HS-27A (cell line): Measurements from ENCODE around the gene GPR119.
A peak's percentile ranks its signal among the peaks of the same experiment; 100 is the strongest.
"Not testable (repeated sequence)": the region's sequence is repeated elsewhere in the genome, so short reads cannot be mapped to it uniquely, and the experiment has no call there.

Source experiments
- DNase-seq: peaks from one replicate; pipeline ENCODE4 v3.0.0-alpha.2; 2012; ENCODE audit warnings: low read depth, missing footprints

Gene GPR119

DNA sequence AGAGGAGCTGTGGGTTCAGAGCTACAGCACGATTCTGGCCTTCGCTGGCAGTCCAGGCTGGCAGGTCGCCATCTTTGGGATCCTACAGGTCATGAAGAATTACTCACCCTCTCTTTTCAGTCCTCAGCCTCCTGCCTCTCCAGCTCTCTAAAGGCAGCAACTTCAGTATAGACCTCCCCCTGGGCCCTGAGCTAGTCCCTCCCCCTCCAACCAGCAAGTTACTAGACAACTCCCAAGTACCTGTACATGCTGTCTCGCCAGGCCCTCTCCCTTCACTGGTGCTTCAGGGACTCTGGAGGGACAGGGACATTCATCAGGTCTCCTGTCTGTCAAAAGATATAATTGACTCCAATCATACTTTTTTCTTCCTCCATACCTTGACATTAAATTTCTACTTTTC, at the start of gene GPR119:
Gene GPR119, minus strand, starts transcription at position 155 of the 400 bp plus-strand sequence. CDS start 227 bp downstream, outside the sequence.
- no peak for DNase-seq

DNA sequence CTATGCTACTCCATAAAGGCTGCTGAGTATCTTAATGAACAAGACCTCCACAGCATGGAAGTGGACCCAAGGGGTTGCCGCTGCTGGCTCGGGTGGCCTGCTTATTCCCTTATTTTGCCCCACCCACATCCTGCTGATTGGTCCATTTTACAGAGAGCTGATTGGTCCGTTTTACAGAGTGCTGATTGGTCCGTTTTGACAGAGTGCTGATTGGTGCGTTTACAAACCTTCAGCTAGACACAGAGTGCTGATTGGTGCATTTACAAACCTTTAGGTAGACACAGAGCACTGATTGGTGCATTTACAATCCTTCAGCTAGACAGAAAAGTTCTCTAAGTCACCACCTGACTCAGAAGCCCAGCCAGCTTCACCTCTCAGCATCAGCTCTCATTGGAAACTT, 43.8 kb upstream of the GPR119 start:
- not testable (repeated sequence) for DNase-seq

DNA sequence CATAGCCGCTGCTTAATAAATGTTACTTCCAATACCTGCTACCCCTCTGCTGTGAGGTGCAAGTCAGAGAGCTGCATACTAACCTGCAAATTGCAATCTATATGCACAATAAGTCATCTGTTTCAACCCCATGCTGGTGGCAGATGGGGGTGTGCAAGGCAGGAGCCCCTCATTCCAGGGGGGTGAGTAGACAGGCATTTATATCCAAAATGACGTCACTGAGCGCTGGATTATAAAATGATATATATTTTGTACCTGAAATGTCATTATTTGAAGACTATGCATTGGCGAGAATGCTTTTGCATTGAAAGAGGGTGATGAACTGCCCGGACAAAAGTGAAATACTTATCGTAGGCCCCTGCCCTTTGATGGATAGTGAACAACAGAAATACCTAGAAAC, 41.1 kb upstream of the GPR119 start:
- DNase-seq, result no peak

- no peak for DNase-seq
Measured at GRCh38 chrX:130419263-130419662, 33.8 kb upstream of the GPR119 start.

- no peak for DNase-seq
Measured at GRCh38 chrX:130418740-130419139, 33.3 kb upstream of the GPR119 start.

- DNase-seq, result no peak
Measured at GRCh38 chrX:130418066-130418465, 32.6 kb upstream of the GPR119 start.

DNA sequence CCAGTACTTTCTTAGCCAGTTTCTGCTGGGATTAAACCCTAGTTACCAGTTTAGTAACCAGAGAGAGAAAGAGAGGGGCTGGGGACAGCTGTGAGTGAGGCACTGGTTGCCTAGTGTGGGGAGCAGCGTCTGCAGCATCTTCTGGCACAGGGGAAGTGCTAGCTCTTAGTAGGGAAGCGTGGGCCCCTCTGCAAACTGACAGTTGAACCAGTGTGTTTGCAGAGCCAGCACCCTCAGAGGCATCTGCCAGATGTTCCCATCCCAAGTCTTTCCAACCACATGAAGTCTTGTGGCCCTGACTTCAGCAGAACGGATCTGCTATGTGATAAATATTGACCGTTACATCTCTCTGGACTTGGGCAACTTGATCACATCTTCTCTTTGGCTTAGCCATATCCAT, 31.3 kb upstream of the GPR119 start:
- no peak for DNase-seq

DNA sequence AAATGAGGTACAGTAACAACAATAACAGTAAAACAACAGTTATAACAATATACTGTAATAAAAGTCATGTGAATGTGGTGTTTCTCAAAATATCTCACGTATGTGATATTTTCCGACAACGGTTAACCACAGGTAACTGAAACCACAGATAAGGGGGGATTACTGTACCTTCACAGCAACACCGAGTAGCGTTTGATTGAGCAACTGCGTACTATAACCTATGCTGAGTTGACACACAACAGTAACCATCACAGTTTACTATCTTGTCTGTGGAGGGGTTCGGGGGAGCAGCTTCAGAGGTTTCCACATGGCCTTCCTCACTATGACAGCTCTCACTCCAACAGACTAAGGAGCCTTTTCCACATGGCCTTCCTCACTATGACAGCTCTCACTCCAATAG, 29.7 kb upstream of the GPR119 start:
- DNase-seq, result no peak

DNA sequence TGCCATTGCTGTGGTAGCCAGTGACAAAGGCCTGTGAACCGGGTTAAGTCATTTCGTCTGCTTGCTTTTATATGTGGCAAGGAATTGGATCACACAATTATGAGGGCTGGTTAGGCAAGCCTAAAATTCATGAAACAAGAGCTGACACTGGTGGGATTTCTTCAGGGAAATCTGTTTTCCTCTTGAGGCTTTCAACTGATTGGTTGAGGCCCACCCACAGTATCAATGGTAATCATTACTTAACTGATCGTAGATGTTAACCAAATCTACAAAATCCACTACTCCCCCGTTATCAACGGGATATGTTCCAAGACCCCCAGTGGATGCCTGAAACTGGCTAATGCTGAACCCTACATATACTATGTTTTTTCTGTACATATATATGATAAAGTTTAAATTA, 29.3 kb upstream of the GPR119 start:
- DNase-seq, result no peak

- no peak for DNase-seq
Measured at GRCh38 chrX:130413415-130413814, 27.9 kb upstream of the GPR119 start.

DNA sequence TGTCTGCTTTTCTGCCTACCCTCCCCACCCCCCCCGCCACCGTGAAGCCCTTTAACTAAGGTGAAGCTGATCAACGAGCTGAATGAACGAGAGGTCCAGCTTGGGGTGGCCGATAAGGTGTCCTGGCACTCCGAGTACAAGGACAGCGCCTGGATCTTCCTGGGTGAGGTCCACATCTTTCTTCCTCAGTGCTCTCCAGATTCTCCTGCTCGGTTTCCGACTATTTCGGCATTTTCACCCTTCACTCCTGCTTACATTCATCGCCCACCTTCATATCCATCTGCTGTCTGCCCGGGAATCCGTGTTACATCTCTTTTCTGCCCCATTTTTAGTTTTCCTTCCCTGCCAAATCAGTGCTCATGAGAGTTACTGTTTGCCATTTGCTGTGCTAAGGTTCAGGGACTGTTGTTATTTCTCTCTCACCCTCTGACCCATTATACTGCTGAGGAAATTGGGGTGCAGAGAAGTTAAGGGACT, 16.8 kb upstream of the GPR119 start:
- no peak for DNase-seq

GRCh38 chrX:130401415-130402207, 16.1 kb upstream of the GPR119 start, which contains the start of gene RBMX2:
Gene RBMX2, plus strand, starts transcription at chrX:130401987. Its CDS starts 46 bp downstream, at chrX:130402033.
- DNase-seq, result peak; percentile 41

DNA sequence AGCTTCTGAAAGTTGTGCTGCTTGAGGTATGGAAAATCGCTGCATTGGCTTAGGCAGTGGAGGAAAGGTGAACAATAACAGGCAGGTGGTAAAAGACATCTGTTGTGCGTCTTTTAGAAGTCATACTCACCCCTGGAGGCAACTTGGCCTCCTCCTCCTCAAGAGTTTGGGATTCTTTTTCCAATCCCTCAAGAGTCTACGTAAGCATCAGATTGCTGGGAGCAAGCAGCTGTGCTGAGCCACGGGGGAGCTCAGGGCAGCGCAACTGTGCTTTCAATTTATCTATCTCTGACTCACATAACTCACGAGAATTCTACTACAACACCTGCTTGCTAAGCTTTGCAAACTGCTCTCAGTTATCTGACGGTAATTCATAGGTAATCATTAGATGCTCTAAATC, 9.9 kb upstream of the GPR119 start:
- no peak for DNase-seq

GRCh38 chrX:130393451-130394074, 8.1 kb upstream of the GPR119 start:
- DNase-seq, result no peak

DNA sequence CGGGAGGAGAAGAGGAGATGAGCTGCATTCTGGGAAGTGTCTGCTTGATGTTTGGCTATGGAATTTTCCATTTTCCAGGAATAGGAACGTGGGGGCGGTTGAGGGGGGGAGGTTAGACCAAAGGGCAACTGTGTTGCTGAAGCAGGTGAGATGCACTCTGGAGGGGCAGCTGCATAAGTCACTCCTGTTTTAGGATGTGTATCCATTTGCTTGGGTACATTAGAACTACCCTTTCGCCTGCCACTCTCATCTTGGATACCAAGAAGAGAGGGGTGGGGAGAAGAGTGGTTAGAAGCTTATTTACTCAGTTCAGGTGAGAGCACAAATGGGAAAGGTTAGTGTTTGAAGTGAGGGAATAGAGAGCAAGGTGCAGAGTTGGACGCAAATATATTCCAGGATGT, 934 bp upstream of the GPR119 start:
- no peak for DNase-seq

DNA sequence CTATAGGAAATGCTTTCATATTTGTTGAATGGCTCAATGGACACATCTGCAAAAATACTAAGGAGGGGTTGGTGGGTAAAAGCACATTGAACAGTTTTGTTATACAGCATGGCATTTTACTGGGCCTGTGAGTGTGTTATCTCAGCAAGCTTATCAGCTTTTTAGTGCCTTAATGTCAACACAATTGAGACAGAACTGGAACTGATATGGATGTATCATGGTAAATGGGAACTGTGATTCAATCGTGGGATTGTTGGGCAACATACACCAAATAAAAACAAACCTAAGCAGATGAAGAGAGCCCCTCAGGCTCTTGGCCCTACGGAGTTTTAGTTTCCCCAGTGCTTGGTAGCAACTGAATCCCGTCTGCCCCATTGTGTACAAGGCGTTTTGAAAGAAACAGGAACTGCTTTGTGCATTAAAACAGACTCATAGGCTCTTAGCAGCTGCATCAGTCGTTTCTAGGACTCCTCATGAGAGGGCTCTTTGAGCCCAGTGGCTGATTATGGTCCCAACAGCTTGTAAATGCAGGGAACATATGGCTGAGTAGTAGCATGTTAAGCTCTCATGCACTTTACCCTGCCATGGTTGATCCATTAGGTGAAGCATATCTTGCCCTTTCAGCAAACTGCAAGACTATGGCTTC, 7.3 kb downstream of the GPR119 start:
- no peak for DNase-seq

GRCh38 chrX:130376077-130376476, 9.4 kb downstream of the GPR119 start:
- no peak for DNase-seq

DNA sequence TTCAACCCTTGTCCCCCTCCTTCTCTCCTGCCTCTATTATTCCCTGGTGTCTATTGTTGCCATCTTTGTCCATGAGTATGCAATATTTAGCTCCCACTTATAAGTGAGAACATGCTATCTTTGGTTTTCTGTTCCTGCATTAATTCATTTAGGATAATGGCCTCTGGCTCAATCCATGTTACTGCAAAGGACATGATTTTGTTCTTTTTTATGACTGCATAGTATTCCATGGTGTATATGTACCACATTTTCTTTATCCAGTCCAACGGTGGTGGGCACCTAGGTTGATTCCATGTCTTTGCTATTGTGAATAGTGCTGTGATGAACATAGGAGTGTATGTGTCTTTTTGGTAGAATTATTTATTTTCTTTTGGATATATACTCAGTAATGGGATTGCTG, 33.4 kb downstream of the GPR119 start:
- not testable (repeated sequence) for DNase-seq

GRCh38 chrX:130351567-130351966, 33.9 kb downstream of the GPR119 start:
- no peak for DNase-seq

- DNase-seq, result no peak
Measured at GRCh38 chrX:130347321-130347720, 38.2 kb downstream of the GPR119 start.

- no peak for DNase-seq
Measured at GRCh38 chrX:130343411-130343810, 42.1 kb downstream of the GPR119 start.

GRCh38 chrX:130340271-130340670, 45.2 kb downstream of the GPR119 start:
- no peak for DNase-seq
